ENCODE measurements around the gene IWS1.

Gene IWS1

DNA sequence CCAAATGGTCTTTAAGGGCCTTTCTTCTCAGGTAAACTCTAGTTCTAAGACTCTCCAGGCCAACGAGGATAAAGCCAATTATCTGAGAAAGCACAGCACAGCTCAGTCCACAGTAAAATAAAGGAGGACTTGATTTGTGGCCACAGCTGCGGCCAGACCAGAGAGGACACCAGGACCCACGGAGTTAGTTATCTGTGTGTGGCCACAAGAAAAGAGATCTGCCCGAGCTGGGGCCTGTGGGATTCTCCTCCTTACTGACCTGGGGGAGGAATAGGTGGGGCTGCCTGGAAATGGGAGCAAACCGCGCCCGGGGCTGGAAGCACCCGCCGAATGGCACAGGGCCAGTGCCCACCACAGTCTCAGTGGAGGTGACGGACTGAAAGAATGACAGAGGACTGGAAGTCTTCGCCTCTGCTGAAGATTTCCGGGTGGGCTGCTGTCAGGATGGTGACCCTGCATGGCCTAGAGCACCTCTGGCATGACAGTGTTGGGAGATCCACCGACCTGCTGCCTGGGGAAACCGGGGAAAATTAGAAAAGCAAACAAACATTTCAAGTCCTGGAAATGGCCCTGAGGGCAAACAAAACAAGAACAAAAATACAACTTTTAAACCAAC, 94.8 kb downstream of the IWS1 start:
- Mint-ChIP-seq H3K4me1 (ENCODE audit: low read depth) (no peaks in the 10 kb centered on the region), H3K27me3 (ENCODE audit: low read depth) (no peaks in the 10 kb centered on the region), H3K4me3 (no peak overlapping the region), H3K36me3 (ENCODE audit: low read depth) (no peaks in the 10 kb centered on the region), H3K9me3 (no peaks in the 10 kb centered on the region), H3K27ac (no peak overlapping the region)
- no peak for DNase-seq (ENCODE audit: low spot score)
